ENCODE measurements around the gene KRTAP9-6.

GRCh38 chr17:41304091-41304490 is 38.9 kb downstream of the KRTAP9-6 start:
- TF ChIP-seq MAX (IDR thresholded peaks at IDR 0.05; ENCODE audit: low read depth, low read length) (no peak), SIN3A (IDR thresholded peaks at IDR 0.05; ENCODE audit: low read depth, low read length) (no peak), CTCF (IDR thresholded peaks at IDR 0.05 in 2 of 3, conservative IDR thresholded peaks at IDR 0.05 in 1 of 3; ENCODE audit: control insufficient read depth in 2 of 3, extremely low read depth in 1 of 3, insufficient read depth in 1 of 3, low read depth in 3 of 3, low read length in 3 of 3) (no peak), PML (IDR thresholded peaks at IDR 0.05; ENCODE audit: low read length) (no peak), REST (IDR thresholded peaks at IDR 0.05; ENCODE audit: low read depth, low read length) (no peak), ZBTB11 (CRISPR knock-in tag; IDR thresholded peaks at IDR 0.05) (no peak), IKZF1 (conservative IDR thresholded peaks at IDR 0.05) (no peak), GABPA (IDR thresholded peaks at IDR 0.05; ENCODE audit: low read depth) (no peak), RAD21 (IDR thresholded peaks at IDR 0.05; ENCODE audit: insufficient read depth, low read depth, low read length) (no peak), EZH2 (IDR thresholded peaks at IDR 0.05; ENCODE audit: borderline replicate concordance, control insufficient read depth, low read depth, low read length) (no peak), POLR2A (IDR thresholded peaks at IDR 0.05; ENCODE audit: low read depth, low read length) (no peak), ZNF274 (IDR thresholded peaks at IDR 0.05; ENCODE audit: insufficient read depth, insufficient read length) (no peak), POLR2AphosphoS2 (IDR thresholded peaks at IDR 0.05; ENCODE audit: low read depth, low read length) (no peak)
